ENCODE data around the gene ZSCAN9. TPM values are rescaled to one million over a fixed set of nuclear protein-coding genes. Genes with fewer than 3 reads are reported as not detected.

ZSCAN9 gene
- total and polyA plus RNA-seq, 9 of the 15 experiments (the other 6 are each of a cell fraction or from before 2014, with no cell fraction given): 18.8 to 48.9 (median 28.7) TPM

- peak; percentile 94 for TF ChIP-seq SUPT5H (IDR thresholded peaks at IDR 0.05)
- TF ChIP-seq EGR1 (conservative IDR thresholded peaks at IDR 0.05): no peak
- no peak for TF ChIP-seq IFI16 (CRISPR knock-in tag; IDR thresholded peaks at IDR 0.05)
- TF ChIP-seq NONO (IDR thresholded peaks at IDR 0.05; ENCODE audit: low read depth in 2 of 2, low read length in 1 of 2): peak in 1 of 2 experiments; percentile 69; a peak in 1 of 4 replicates
- no peak for TF ChIP-seq C11orf30 (IDR thresholded peaks at IDR 0.05; ENCODE audit: low read depth)
- 0 out of 2 replicates have a peak, but pooled peaks have one; percentile 43 for TF ChIP-seq ARID1B (IDR thresholded peaks at IDR 0.05)
- TF ChIP-seq CBX3 (IDR thresholded peaks at IDR 0.05; ENCODE audit: borderline replicate concordance in 1 of 2, low read length in 2 of 2): peak in 1 of 2 experiments; percentile 64; a peak in 2 of 3 replicates
- TF ChIP-seq LARP7 (IDR thresholded peaks at IDR 0.05): no peak
- TF ChIP-seq RBM22 (IDR thresholded peaks at IDR 0.05; ENCODE audit: low read depth, low read length, poor library complexity, severe bottlenecking): no peak
- TF ChIP-seq DMBX1 (CRISPR knock-in tag; IDR thresholded peaks at IDR 0.05; ENCODE audit: borderline replicate concordance): 0 out of 2 replicates have a peak, but pooled peaks have one; percentile 54
- peak; percentile 59 for TF ChIP-seq SMAD1 (IDR thresholded peaks at IDR 0.05; ENCODE audit: low read depth, low read length, partially characterized antibody)
- no peak for TF ChIP-seq ZNF76 (CRISPR knock-in tag; IDR thresholded peaks at IDR 0.05; ENCODE audit: borderline replicate concordance)
- TF ChIP-seq SMARCE1 (IDR thresholded peaks at IDR 0.05): peak; percentile 27; the same call in 1 of the 2 replicates
- no peak; the same call in 1 of the 2 replicates for TF ChIP-seq MAFK (IDR thresholded peaks at IDR 0.05; ENCODE audit: low read length)
- no peak for TF ChIP-seq NKRF (IDR thresholded peaks at IDR 0.05; ENCODE audit: borderline replicate concordance)
- peak in 1 of 2 experiments; percentile 30; a peak in 1 of 4 replicates for TF ChIP-seq MAZ (CRISPR knock-in tag; conservative IDR thresholded peaks at IDR 0.05 in 1 of 2, IDR thresholded peaks at IDR 0.05 in 1 of 2)
- no peak for TF ChIP-seq CTBP1 (IDR thresholded peaks at IDR 0.05; ENCODE audit: borderline replicate concordance)
- no peak for TF ChIP-seq ZNF197 (CRISPR knock-in tag; IDR thresholded peaks at IDR 0.05; ENCODE audit: low read depth)
- 0 out of 2 replicates have a peak, but pooled peaks have one; percentile 3 for TF ChIP-seq JUND (IDR thresholded peaks at IDR 0.05; ENCODE audit: borderline replicate concordance, low read depth, low read length)
- TF ChIP-seq JUND (tag; IDR thresholded peaks at IDR 0.05; ENCODE audit: borderline replicate concordance, low read depth, low read length): no peak
- no peak for TF ChIP-seq TRIM24 (IDR thresholded peaks at IDR 0.05)
- TF ChIP-seq ZBTB2 (IDR thresholded peaks at IDR 0.05): no peak
- no peak for TF ChIP-seq ZNF699 (CRISPR knock-in tag; IDR thresholded peaks at IDR 0.05; ENCODE audit: insufficient replicate concordance)
- no peak for TF ChIP-seq SAP30 (IDR thresholded peaks at IDR 0.05; ENCODE audit: borderline replicate concordance, insufficient read depth, low read depth, low read length, poor library complexity, severe bottlenecking)
- TF ChIP-seq ZNF445 (CRISPR knock-in tag; IDR thresholded peaks at IDR 0.05; ENCODE audit: low read depth): peak; percentile 83
- TF ChIP-seq BHLHE40 (IDR thresholded peaks at IDR 0.05; ENCODE audit: low read length): peak; percentile 50
- peak; percentile 99 for TF ChIP-seq POLR2A (conservative IDR thresholded peaks at IDR 0.05)
Observed at GRCh38 chr6:28220257-28221133, 4.6 kb upstream of the ZSCAN9 start (continued).

All from K562 (cell line).